ENCODE results near the gene HOXA10.

Gene HOXA10

GRCh38 chr7:27124096-27124901 is 49.8 kb downstream of the HOXA10 start:
- Histone ChIP-seq H3K36me3 (replicated peaks; ENCODE audit: insufficient read depth, low read length) (no peaks in the 10 kb centered on the region), H3K4me3 (ENCODE audit: low read length) (no peak overlapping the region), H3K4me2 (ENCODE audit: low read depth, low read length) (no peak overlapping the region), H2AFZ (ENCODE audit: low read length) (no peak overlapping the region), H3F3A (ENCODE audit: insufficient read depth, low read length) (no peaks in the 10 kb centered on the region), H3K27ac (ENCODE audit: low read length) (no peak overlapping the region), H4K20me1 (ENCODE audit: insufficient read depth, low read length) (no peaks in the 10 kb centered on the region), H3K9me3 (replicated peaks; ENCODE audit: insufficient read depth, low read length) (no peaks in the 10 kb centered on the region), H3K9me2 (replicated peaks; ENCODE audit: insufficient read depth, low read length) (no peaks in the 10 kb centered on the region), H3K27me3 (replicated peaks; ENCODE audit: insufficient read depth, low read length) (peaks cover 6% of the 10 kb centered on the region; the same call in 1 of the 2 replicates), H3K9ac (ENCODE audit: low read length) (no peak overlapping the region), H3K4me1 (ENCODE audit: low read length) (no peaks in the 10 kb centered on the region), H3K79me2 (ENCODE audit: low read length) (no peaks in the 10 kb centered on the region)
- TF ChIP-seq CTCF (IDR thresholded peaks at IDR 0.05; ENCODE audit: low read length), result no peak
- no peak for TF ChIP-seq EZH2 (optimal IDR thresholded peaks at IDR 0.05; ENCODE audit: low read depth, low read length)
- TF ChIP-seq EZH2phosphoT487 (IDR thresholded peaks at IDR 0.05; ENCODE audit: low read length), result no peak
- no peak for DNase-seq

GRCh38 chr7:27123477-27124053 is 50.6 kb downstream of the HOXA10 start:
- H3K9ac ChIP-seq (ENCODE audit: low read length), result no peak overlapping the region
- no peaks in the 10 kb centered on the region for H4K20me1 ChIP-seq (ENCODE audit: insufficient read depth, low read length)
- no peak for TF ChIP-seq EZH2 (optimal IDR thresholded peaks at IDR 0.05; ENCODE audit: low read depth, low read length)
- TF ChIP-seq CTCF (IDR thresholded peaks at IDR 0.05; ENCODE audit: low read length), result no peak
- TF ChIP-seq EZH2phosphoT487 (IDR thresholded peaks at IDR 0.05; ENCODE audit: low read length), result no peak
- H3K27ac ChIP-seq (ENCODE audit: low read length), result no peak overlapping the region
- H3K4me2 ChIP-seq (ENCODE audit: low read depth, low read length), result no peak overlapping the region
- H3K27me3 ChIP-seq (replicated peaks; ENCODE audit: insufficient read depth, low read length), result peaks cover 6% of the 10 kb centered on the region; the same call in 1 of the 2 replicates
- no peak overlapping the region for H2AFZ ChIP-seq (ENCODE audit: low read length)
- H3K4me3 ChIP-seq (ENCODE audit: low read length), result no peak overlapping the region
- no peaks in the 10 kb centered on the region for H3K9me2 ChIP-seq (replicated peaks; ENCODE audit: insufficient read depth, low read length)
- no peaks in the 10 kb centered on the region for H3K36me3 ChIP-seq (replicated peaks; ENCODE audit: insufficient read depth, low read length)
- no peak for DNase-seq
- H3K9me3 ChIP-seq (replicated peaks; ENCODE audit: insufficient read depth, low read length), result no peaks in the 10 kb centered on the region
- H3F3A ChIP-seq (ENCODE audit: insufficient read depth, low read length), result no peaks in the 10 kb centered on the region
- no peaks in the 10 kb centered on the region for H3K79me2 ChIP-seq (ENCODE audit: low read length)
- H3K4me1 ChIP-seq (ENCODE audit: low read length), result no peaks in the 10 kb centered on the region

- Histone ChIP-seq H3K79me2 (ENCODE audit: low read length) (no peaks in the 10 kb centered on the region), H3K36me3 (replicated peaks; ENCODE audit: insufficient read depth, low read length) (no peaks in the 10 kb centered on the region), H3K9me3 (replicated peaks; ENCODE audit: insufficient read depth, low read length) (no peaks in the 10 kb centered on the region), H3F3A (ENCODE audit: insufficient read depth, low read length) (no peaks in the 10 kb centered on the region), H3K27me3 (replicated peaks; ENCODE audit: insufficient read depth, low read length) (peaks cover 6% of the 10 kb centered on the region; the same call in 1 of the 2 replicates), H3K4me2 (ENCODE audit: low read depth, low read length) (no peak overlapping the region), H3K27ac (ENCODE audit: low read length) (no peak overlapping the region), H3K9me2 (replicated peaks; ENCODE audit: insufficient read depth, low read length) (no peaks in the 10 kb centered on the region), H2AFZ (ENCODE audit: low read length) (no peak overlapping the region), H4K20me1 (ENCODE audit: insufficient read depth, low read length) (no peaks in the 10 kb centered on the region), H3K4me1 (ENCODE audit: low read length) (no peaks in the 10 kb centered on the region), H3K4me3 (ENCODE audit: low read length) (no peak overlapping the region), H3K9ac (ENCODE audit: low read length) (no peak overlapping the region)
- TF ChIP-seq EZH2 (optimal IDR thresholded peaks at IDR 0.05; ENCODE audit: low read depth, low read length) (no peak), EZH2phosphoT487 (IDR thresholded peaks at IDR 0.05; ENCODE audit: low read length) (no peak), CTCF (IDR thresholded peaks at IDR 0.05; ENCODE audit: low read length) (no peak)
- DNase-seq, result no peak
These were observed 51.1 kb downstream of the HOXA10 start for GRCh38 chr7:27123007-27123476.

Data from MM.1S (cell line).